GM21360 (cell line): Measurements from ENCODE around the gene PRMT2.

Experiments used
- ATAC-seq: cut with Tn5 transposase; IDR thresholded peaks from one replicate; pipeline ENCODE4 v1.9.1; 2021; ENCODE audit warnings: mild to moderate bottlenecking, moderate library complexity; ENCODE audit not compliant: unreplicated experiment

PRMT2 gene

DNA sequence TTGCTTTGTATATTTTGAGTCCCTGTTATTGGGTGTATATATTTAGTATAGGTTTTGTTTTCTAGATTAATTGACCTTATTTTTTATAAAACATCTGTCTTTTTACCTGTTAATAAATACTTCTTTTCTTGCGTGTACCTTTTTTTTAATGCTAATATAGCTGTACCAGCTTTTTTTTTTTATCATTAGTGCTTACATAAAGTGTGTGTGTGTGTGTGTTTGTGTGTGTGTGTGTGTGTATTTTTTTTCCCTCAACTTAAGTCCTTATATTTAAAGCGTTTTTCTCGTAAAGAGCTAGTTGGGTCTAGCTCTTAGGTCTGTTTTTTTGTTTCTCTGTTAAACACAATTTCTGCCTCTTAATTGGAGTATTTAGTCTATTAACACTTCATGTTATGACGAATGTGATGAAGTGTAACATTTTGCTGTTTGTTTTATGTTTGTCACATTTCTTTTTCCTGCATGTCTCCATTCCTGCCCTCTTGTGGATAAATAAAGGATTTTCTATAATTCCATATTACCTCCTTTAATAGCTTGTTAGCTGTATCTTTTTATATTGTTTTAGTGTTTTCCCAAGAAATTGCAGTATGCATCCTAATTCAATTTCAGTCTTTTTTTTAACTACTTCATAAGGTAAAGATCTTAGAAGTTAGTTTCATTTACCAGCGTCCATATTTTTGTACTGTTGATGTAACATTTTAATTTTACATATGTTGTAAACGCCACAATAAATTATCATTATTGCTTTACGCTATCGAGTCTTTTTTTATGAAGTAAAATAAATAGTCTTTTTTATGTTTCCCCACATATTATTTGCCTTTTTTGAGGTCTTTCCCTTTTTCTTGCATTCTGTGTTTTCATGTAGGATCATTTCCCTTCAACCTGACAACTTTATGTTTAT, 4.3 kb downstream of the PRMT2 start:
- ATAC-seq: no peak

DNA sequence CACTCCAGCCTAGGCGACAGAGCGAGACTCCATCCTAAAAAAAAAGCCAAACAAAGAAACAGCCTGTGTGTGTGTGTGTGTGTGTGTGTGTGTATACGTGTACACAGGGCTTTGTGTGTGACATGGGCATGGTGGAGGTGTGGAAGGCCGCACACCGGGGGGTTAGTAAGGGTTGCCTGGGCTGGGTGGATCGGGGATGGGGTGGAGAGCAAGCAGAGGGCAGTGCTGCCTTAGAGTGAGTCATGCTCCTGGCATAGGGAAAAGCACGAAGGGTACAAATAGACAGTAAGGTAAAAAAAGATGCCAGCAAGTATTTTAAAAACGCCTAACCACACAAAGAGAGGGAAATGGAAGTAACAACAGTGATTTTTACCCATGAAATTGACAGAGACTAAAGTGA, 6.2 kb downstream of the PRMT2 start:
- no peak for ATAC-seq

DNA sequence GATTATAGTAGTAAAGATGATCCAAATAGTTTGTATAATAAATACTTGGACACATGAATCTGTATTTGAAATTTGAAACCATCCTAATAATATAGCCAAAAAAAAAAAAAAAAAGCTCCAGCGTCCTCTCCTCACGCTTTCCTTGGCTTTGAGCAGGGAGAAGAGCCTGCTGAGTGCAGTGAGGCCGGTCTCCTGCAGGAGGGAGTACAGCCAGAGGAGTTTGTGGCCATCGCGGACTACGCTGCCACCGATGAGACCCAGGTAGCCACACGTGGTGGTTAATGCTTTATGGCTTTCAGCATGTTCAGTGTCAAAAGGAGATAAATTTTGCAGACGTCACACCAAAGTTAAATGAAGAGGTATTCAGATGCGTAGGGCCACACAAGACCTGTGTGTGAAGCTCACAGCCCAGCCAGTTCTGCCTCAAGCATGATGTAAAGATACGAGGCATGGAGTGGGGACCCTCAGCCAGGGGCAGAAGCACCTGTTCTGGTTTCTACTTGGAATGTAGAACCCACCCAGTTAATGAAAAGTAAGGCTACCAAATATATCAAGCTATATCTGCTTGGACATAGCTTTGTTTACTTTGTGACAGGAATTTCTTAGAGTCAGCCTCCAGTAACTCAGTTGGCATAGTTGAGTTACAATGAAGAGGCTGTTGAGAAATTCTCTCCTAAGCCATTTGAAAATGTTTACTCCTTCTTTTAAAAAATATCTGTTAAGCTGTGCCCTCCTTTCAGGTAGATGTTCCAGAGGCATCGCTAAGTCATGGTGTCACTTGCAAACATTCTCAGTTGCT, 8.1 kb downstream of the PRMT2 start:
- no peak for ATAC-seq

DNA sequence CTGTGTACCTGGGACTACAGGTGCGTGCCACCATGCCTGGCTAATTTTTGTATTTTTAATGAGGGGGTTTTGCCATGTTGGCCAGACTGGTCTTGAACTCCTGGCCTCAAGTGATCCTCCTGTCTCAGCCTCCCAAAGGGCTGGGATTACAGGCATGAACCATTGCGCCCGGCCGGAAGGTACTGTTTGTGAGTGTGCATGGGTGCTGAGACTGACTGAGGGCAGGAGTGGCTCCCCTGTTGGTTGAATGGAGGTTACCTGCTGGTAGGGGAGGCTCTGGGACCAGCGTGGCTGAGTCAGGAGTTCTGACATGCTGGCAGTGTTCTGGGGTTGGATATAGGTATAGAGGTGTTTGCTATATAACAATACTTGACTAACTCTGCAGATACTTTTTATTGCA, 10.4 kb downstream of the PRMT2 start:
- no peak for ATAC-seq

DNA sequence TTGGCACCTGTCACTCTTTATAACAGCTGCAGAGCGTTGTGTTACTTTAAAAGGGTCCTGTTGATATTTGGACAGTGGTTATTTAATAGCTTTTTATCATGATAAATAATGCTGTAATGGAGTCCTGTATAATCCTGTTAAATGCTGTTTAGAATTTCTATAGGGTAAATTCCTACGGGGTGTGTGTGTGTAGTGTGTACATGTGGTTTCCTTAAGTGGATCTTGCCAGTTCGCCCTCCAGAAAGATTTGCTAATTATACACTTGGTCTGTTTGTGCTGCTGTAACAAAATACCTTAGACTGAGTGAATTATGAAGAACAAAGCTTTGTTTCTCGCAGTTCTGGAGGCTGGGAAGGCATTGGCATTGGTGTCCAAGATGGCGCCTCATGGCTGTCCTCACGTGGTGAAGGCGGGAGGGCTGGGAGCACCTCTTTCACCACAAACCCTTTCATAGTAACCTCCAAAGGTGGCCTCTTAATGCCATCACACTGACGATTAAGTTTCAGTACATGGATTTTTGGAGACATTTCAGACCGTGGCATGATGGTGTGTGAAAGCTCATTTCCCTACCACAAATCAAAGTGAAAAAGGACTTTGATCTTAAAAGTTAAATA, 11.2 kb downstream of the PRMT2 start:
- no peak for ATAC-seq

DNA sequence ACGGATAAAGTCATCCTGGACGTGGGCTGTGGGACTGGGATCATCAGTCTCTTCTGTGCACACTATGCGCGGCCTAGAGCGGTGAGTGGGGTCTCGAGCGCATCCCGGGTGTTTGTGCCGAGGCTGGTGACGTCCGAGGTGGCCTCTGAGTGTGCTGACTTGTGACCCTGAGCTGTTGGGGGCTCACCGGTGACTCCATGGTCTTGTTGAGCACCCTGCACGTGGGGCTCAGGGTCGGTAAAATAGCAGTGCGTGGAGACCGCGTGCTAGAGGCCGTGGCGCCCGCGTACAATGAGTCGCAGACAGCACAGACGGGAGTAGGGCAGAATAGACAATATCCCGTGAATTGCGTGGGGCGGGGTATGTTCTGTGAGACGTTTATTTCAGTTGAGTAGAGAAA, 13.1 kb downstream of the PRMT2 start:
- ATAC-seq: no peak

DNA sequence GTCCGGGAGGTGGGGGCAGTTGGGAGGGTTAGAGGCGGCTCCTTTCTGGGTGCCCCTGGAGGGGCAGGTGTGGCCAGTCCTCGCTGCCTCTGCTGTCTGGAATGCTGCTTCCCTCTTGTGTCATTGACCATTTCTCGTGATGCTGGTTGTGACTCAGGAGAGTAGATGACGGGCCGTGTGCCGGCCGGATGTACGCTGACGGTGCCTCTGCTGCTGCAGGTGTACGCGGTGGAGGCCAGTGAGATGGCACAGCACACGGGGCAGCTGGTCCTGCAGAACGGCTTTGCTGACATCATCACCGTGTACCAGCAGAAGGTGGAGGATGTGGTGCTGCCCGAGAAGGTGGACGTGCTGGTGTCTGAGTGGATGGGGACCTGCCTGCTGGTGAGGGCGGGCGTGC, 13.9 kb downstream of the PRMT2 start:
- no peak for ATAC-seq

DNA sequence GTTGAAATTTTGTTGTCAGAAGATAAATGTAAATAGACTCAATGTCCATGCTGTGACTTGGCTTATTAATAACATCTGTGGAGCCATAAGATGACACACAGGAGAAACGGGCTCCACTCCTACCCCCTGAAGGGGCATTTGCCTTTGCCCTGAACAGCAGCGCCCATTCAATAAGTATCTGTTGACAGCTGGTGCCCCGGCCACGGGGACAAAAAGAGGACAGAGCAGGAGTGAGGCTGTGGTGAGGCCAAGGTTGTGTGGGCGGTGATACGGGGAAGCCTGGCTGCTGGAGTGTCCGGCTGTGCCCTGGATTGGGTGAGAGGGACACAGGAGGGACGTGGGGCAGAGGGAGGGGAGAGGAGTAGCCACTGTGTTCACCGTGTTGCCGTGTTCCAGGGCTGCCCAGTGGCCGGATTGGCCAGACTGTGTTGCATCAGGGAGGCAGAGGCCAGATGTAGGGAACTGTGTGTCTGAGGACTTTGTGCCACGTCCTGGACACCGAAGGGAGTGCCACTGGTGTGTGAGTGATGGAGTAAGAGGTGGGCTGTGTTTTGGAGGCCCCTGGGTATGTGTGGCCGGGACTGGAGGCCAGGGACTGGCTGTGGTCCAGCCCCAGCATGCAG, 15.1 kb downstream of the PRMT2 start:
- ATAC-seq: no peak

DNA sequence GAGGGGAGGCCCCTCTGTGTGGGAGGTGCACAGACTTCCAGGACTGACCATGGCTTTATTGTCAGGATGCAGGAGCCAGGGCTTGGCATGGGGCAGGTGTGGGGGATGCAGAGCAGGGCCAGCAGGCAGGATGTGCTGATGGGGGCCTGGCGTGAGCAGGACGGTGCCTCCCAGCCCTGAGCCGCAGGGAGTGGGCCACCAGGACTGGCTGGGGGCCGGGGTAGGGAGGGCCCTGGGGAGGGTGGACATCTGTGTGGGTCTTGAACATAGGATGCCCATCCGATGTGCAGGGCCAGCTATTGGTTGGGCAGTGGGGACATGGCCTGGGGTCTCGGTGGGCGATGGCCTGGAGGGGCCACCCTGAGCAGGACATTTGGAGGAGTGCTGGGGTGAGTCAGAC, 15.6 kb downstream of the PRMT2 start:
- no peak for ATAC-seq

DNA sequence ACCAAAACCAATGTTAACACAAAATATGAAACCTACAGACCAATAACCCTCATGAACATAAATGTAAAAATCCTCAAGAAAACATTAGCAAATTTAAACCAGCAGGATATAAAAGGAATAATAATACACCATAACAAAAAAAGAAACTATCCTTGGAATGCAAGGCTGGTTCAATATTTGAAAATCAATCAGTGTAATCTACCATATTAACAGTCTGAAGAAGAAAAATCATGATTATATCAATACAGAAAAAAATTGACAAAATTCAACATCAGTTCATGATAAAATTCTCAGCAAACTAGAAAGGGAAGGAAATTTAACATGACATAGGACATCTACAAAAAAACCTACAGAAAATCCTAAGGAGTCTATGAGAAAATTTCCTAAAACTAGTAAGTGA, 19.8 kb downstream of the PRMT2 start:
- no peak for ATAC-seq

DNA sequence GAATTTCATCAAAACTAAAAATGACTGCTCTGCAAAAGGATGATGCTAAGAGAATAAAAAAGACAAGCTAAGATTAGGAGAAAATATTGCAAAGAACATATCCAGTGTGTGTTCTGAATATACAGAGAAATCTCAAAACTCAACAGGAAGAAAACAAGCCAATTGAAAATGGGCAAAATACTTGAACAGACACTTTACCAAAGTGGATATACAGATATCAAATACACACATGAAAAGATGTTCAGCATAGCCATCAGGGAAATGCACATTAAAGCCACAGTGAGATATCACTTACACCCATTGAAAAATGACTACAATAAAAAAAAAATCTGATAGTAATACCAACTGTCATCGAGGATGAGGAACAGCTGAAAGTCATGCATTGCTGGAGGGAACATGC, 21.3 kb downstream of the PRMT2 start:
- no peak for ATAC-seq

DNA sequence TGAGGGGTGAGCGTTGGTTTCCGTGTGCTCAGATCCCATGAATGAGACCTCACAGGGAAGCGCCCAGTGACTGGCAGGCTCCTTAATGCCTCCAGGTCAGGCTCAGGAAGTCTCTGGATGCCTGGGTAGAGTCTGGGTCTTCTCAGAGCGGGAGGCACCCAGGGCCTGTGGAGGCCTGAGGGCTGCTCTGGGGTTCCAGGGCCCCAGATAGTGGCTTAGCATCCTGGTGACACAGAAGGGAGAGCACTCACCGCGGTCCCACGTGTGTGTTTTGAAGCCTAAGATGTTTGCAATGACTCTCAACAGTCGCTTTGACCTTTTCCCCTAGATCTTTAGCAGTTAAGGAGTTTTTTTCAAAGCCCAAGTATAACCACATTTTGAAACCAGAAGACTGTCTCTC, 25.0 kb downstream of the PRMT2 start:
- ATAC-seq: no peak

DNA sequence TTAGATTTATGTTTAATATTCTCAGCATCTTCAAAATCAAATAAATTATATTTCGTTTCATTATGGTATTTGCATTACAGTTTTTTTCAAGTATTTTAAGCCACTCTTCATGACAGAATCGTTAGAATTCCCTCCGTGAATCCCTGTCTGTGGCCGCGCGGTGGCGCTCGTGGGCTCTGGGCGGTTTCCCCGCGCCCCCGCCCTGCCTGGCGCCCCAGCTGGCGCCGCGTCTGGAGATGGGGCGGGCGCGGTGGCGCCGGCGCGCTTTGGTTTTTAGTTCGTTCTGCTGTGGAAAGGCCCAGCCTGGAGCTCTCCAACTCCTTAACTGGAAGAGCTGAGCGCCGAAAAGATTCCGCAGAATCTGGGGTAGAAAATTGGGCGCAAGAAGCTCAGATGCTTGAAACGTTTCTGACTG, 25.7 kb downstream of the PRMT2 start:
- no peak for ATAC-seq

DNA sequence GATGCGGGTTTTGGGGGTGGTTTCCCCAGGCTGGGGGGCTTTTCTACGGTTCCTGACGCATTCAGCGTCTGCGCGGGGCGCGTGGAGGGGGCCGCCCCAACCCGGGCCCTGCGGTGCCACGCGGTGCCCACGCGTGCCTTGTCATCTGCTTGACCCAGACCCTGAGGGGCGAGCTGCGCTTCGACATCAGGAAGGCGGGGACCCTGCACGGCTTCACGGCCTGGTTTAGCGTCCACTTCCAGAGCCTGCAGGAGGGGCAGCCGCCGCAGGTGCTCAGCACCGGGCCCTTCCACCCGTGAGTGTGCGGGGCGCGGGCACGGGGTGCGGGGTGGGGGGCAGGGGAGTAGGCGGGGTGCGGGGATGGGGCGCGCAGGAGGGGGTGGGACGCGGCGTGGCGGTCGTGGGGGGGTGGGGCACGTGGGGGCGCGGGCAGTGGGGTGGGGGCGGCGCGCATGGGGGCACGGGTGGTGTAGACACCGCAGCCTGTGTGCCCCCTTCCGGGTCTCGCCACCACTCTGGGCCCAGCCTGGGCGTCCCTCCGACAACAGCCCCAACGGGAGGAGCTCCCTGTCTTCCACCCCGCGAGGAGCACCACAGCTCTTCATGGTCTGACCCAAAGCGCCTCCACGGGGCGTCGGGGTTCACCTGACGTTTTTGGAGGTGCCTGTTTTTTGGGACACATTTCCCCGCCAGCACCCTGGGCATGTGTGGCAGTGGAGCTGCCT, 26.3 kb downstream of the PRMT2 start:
- no peak for ATAC-seq

DNA sequence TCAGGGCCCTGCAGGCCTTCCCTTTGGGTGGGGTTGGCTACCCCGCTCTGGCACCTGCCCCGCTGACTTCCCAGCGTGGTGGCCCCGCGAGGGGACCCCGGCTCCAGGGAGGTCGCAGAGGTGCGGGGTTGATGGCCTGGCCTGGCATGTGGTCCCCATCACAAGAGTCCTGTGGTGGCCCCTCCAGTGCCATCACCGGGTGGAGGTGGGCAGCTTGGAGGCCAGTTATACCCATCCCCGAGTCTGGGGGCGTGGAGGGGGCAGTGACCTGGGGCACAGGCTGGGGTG, 26.8 kb downstream of the PRMT2 start:
- no peak for ATAC-seq

DNA sequence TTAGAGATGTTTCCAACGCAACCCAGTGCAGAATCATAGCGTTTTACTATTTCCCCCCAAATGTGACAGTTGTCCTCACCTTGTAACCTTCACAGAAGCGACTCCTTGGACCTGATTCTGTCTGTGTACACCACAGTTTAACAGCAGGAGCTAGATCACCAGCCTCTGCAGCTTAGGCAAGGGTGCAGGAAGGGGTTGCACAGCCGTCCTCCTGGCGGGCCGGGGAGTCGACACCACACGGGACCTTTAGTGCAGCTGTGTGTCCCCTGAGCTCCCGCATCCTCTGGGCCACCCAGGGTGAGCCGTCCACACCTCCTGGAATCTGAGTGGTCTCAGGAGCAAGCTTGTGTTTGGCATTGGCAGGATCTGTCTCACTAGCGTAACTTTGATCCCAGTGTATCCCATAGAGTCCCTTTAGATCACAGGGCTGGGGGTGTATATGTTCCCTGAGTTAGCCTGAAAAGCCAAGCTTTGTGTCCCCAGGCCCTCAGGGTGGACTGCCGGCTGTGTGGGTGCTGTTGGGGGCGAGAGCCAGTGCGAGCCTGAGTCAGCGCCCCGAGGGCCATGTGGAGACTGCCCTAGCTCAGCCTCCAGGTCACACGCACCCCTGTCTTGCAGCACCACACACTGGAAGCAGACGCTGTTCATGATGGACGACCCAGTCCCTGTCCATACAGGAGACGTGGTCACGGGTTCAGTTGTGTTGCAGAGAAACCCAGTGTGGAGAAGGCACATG, 27.5 kb downstream of the PRMT2 start:
- no peak for ATAC-seq

DNA sequence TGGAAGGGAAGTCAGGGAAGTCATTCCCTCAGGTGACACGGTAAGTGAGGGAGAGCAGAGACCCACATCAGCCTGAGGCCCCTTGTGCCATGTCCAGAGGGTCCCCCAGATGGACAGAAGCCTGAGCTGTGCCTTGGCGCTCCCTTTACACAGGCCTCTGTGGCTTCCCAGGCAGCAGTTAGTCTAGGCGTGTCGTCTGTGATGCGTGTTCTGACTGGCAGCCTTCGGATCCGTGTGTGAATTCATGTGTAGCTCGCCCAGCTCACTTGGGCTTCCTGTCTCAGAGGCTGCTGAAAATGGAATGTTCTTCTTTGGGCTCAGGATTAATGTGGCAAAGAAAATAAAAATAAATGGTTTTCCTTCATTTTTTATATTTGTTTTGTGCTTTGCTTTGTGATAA, 28.3 kb downstream of the PRMT2 start:
- ATAC-seq: no peak

DNA sequence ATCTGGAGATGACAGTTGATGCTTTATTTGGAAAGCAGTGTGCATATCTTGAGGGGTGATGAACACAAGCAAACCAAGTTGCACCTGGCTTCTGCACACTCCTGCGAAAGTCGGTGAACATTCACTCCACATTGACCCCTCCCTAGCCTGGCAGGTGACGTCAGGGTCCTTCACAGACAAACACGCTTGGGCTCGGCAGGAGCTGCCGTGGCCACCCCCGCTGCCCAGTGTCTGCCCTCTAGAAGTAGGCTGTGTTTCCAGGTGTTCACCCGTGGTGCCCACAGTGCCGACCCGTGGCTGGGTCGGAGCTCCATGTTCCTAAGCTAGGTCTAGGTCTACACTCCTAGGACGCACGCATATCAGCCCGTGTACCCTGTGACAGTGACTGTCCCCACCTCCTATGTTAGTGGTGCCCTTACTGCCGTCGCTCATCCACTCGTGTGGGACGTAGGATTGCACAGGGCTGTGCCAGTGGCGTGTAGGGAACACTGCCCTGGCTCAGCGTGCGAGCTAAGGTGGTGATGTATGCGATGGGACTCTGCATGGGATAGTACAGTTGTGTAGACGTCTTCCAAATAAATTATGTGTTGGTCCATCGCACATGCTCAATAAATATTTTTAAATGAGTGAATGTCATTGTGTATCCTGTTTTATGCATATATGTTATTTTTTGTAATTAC, 29.0 kb downstream of the PRMT2 start:
- no peak for ATAC-seq

DNA sequence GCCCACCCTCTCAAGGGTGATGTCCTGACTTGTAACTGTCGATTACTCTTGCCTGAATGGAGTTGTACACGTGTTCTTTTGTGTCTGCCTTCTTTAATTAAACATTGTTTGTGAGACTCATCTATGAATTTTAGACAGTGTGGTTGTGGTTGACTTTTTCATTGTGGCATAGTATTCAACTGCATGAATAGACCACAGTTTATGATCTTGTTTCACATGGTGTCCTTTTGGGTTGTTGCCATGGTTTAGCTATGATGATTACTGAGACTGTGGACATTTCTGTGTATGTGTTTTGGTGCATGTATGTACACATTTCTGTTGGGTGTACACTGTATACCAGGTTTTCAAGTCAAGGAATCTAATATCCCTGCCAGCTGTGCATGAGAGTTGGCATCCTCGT, 30.1 kb downstream of the PRMT2 start:
- ATAC-seq: no peak
